Lung microvascular endothelial cell (primary cell): ENCODE results near the gene MMP19. TPM values are rescaled to one million over a fixed set of nuclear protein-coding genes. Genes with fewer than 3 reads are reported as not detected.
A peak's percentile ranks its signal among the peaks of the same experiment; 100 is the strongest.
"Not testable (repeated sequence)": the region's sequence is repeated elsewhere in the genome, so short reads cannot be mapped to it uniquely, and the experiment has no call there.

Experiments used
- DNase-seq, 2 donors: peaks; one replicate each; pipeline versions ENCODE4 v3.0.0 to v3.0.0-alpha.2; 2010; ENCODE audit warnings: low read depth in 2 of 2
- total RNA-seq: library from RNA; depleted of rRNA; stranded (reverse); fragments of >200 nt; gene quantifications from 2 replicates; pipeline ENCODE4 v1.2.1, GENCODE V29; 2014

Gene MMP19
- total RNA-seq, 1 donor from 2014 or later = 0.40 TPM

GRCh38 chr12:55844961-55845360 is 2.2 kb upstream of the MMP19 start:
- DNase-seq = no peak

- no peak for DNase-seq
Measured at GRCh38 chr12:55843431-55843830, 695 bp upstream of the MMP19 start.

GRCh38 chr12:55840581-55841351 is 2.0 kb downstream of the MMP19 start:
- no peak for DNase-seq

GRCh38 chr12:55839345-55840140 is 3.2 kb downstream of the MMP19 start:
- DNase-seq = no peak

- DNase-seq = no peak
Measured at GRCh38 chr12:55838361-55838760, 4.4 kb downstream of the MMP19 start.

- not testable (repeated sequence) for DNase-seq
Measured at GRCh38 chr12:55834400-55834799, 8.3 kb downstream of the MMP19 start.

- DNase-seq = no peak
Measured at GRCh38 chr12:55833056-55833455, 9.7 kb downstream of the MMP19 start.

- no peak for DNase-seq
Measured at GRCh38 chr12:55831447-55831815, 11.3 kb downstream of the MMP19 start.

GRCh38 chr12:55830601-55831446 is 11.9 kb downstream of the MMP19 start:
- DNase-seq = peak; percentile 76 to 77

- peak in 1 of 2 donors; percentile 51 for DNase-seq
Measured at GRCh38 chr12:55829967-55830600, 12.7 kb downstream of the MMP19 start.

GRCh38 chr12:55828357-55828756 is 14.4 kb downstream of the MMP19 start:
- DNase-seq = no peak

GRCh38 chr12:55827806-55828205 is 14.9 kb downstream of the MMP19 start:
- DNase-seq = no peak

- no peak for DNase-seq
Measured at GRCh38 chr12:55824726-55825125, 18.0 kb downstream of the MMP19 start.

- DNase-seq = no peak
Measured at GRCh38 chr12:55823419-55823818, 19.3 kb downstream of the MMP19 start.

- peak in 1 of 2 donors; percentile 21 for DNase-seq
Measured at GRCh38 chr12:55822228-55822627, 20.5 kb downstream of the MMP19 start.

GRCh38 chr12:55820679-55821078 is 22.1 kb downstream of the MMP19 start:
- DNase-seq = peak; percentile 37 to 53

- no peak for DNase-seq
Measured at GRCh38 chr12:55818886-55819285, 23.9 kb downstream of the MMP19 start.

- DNase-seq = no peak
Measured at GRCh38 chr12:55818140-55818728, 24.5 kb downstream of the MMP19 start.

- DNase-seq = peak; percentile 100
Measured at GRCh38 chr12:55817345-55818139, 25.2 kb downstream of the MMP19 start, which contains the start of the genes ORMDL2 and SARNP. ORMDL2 (plus strand) TSS chr12:55818041; CDS start chr12:55819000, 959 bp downstream. SARNP (minus strand) TSS chr12:55817724; CDS start chr12:55817701, 23 bp downstream.

GRCh38 chr12:55816881-55817344 is 25.8 kb downstream of the MMP19 start:
- DNase-seq = peak; percentile 7 to 62
